Lung (tissue), 12 donors: ENCODE results near the gene NTN1. TPM values are rescaled to one million over a fixed set of nuclear protein-coding genes. Genes with fewer than 3 reads are reported as not detected.
A peak's percentile ranks its signal among the peaks of the same experiment; 100 is the strongest.

Experiments used
- ATAC-seq: fragments of 200-7000 bp; cut with Tn5 transposase; one replicate; pipeline ENCODE4 v1.9.1; 2020; ENCODE audit warnings: moderate number of reproducible peaks; ENCODE audit not compliant: insufficient read depth, low FRiP score
- DNase-seq, 3 donors: peaks; one replicate each; pipeline ENCODE4 v3.0.0-alpha.2; 2013 to 2017
- H3K27ac ChIP-seq, 2 donors: one replicate each; pipeline ENCODE4 v1.5.1; 2013; ENCODE audit warnings: mild to moderate bottlenecking in 2 of 2, moderate library complexity in 2 of 2, control low read depth in 1 of 2, inconsistent platforms in 1 of 2, low read depth in 1 of 2, low read length in 1 of 2
- H3K27me3 ChIP-seq, 3 donors: one replicate each; pipeline ENCODE4 v1.5.1; 2013; ENCODE audit warnings: low read length in 2 of 3; ENCODE audit not compliant: control insufficient read depth in 3 of 3, insufficient read depth in 3 of 3
- H3K36me3 ChIP-seq, 4 donors: one replicate each; pipeline ENCODE4 v1.5.1; 2013; ENCODE audit warnings: low read length in 4 of 4, mild to moderate bottlenecking in 1 of 4, moderate library complexity in 1 of 4; ENCODE audit not compliant: control insufficient read depth in 4 of 4, insufficient read depth in 4 of 4
- H3K4me1 ChIP-seq, 5 donors: one replicate each; pipeline ENCODE4 v1.5.1; 2013; ENCODE audit warnings: low read length in 5 of 5, mild to moderate bottlenecking in 2 of 5, moderate library complexity in 1 of 5; ENCODE audit not compliant: control insufficient read depth in 5 of 5, insufficient read depth in 5 of 5
- H3K4me3 ChIP-seq: one replicate; pipeline ENCODE4 v1.5.1; 2013; ENCODE audit warnings: mild to moderate bottlenecking, control low read depth, moderate library complexity
- H3K9ac ChIP-seq, 2 donors: one replicate each; pipeline ENCODE4 v1.5.1; 2013; ENCODE audit warnings: low read length in 2 of 2, control low read depth in 1 of 2; ENCODE audit not compliant: insufficient read depth in 1 of 2
- H3K9me3 ChIP-seq, 4 donors: one replicate each; pipeline ENCODE4 v1.5.1; 2013; ENCODE audit warnings: low read length in 3 of 4, mild to moderate bottlenecking in 1 of 4, moderate library complexity in 1 of 4; ENCODE audit not compliant: control insufficient read depth in 4 of 4, insufficient read depth in 3 of 4
- CTCF ChIP-seq: IDR thresholded peaks from 2 replicates; pipeline ENCODE4 v1.5.1; 2012; ENCODE audit warnings: mild to moderate bottlenecking; ENCODE audit errors: control extremely low read depth, extremely low read depth
- WGBS, 2 donors: extraction: QIAGEN DNeasy Blood & Tissue Kit; methylation state at CpG; one replicate each; pipeline ENCODE4 v1.1.7; 2013; 5-methylcytosine and 5-hydroxymethylcytosine counted together
- polyA plus RNA-seq, 2 donors: library from polyadenylated mRNA; stranded (reverse); fragments of 200-250 nt; gene quantifications; one replicate each; pipeline ENCODE4 v1.2.1, GENCODE V29; 2013
- total RNA-seq, 2 donors: library from RNA; depleted of rRNA in 1 of 2; stranded (reverse); fragments of >200 nt in 1 of 2; gene quantifications; one replicate each; pipeline ENCODE4 v1.2.1, GENCODE V29; 2014 to 2021
- donor health status: control.
- donor health status: control.
- donor health status: Bipolar disorder and iron deficiency.
- donor health status: healthy.
- donor health status: DM: yes; HTN: yes; CAD: no.

Gene NTN1
- total and polyA plus RNA-seq, 4 donors = 3.6 to 17.1 (median 7.8) TPM

- no peak overlapping the region for H3K27ac ChIP-seq
- ATAC-seq (no peak), DNase-seq (no peak)
- H3K36me3 ChIP-seq = no peaks in the 10 kb centered on the region
- WGBS, 2 donors = 90 to 92% methylated on average over 4 of the region's 4 CpGs
- H3K4me3 ChIP-seq = no peak overlapping the region
- peaks cover 0 to 3% (median 2%) of the 10 kb centered on the region in 4 donors for H3K9me3 ChIP-seq
- no peak for TF ChIP-seq CTCF
- no peaks in the 10 kb centered on the region for H3K27me3 ChIP-seq
- no peak overlapping the region for H3K9ac ChIP-seq
- H3K4me1 ChIP-seq = peaks cover 0 to 7% (median 0%) of the 10 kb centered on the region in 5 donors
Measured at GRCh38 chr17:9053406-9053805, 32.1 kb downstream of the NTN1 start.

GRCh38 chr17:9054126-9054975 lies 33.0 kb downstream of the NTN1 start:
- DNase-seq (peak in 1 of 3 donors; percentile 17), ATAC-seq (no peak)
- Histone ChIP-seq H3K27me3 (no peaks in the 10 kb centered on the region), H3K36me3 (no peaks in the 10 kb centered on the region), H3K9ac (no peak overlapping the region), H3K9me3 (peaks cover 0 to 3% (median 1%) of the 10 kb centered on the region in 4 donors), H3K27ac (no peak overlapping the region), H3K4me1 (peaks cover 0 to 7% (median 0%) of the 10 kb centered on the region in 5 donors), H3K4me3 (no peak overlapping the region)
- WGBS, 2 donors = 80 to 84% methylated on average over 27 of the region's 27 CpGs
- TF ChIP-seq CTCF = no peak

GRCh38 chr17:9055281-9055680 lies 34.0 kb downstream of the NTN1 start:
- no peak overlapping the region for H3K9ac ChIP-seq
- no peaks in the 10 kb centered on the region for H3K36me3 ChIP-seq
- H3K27me3 ChIP-seq = no peaks in the 10 kb centered on the region
- 86 to 94% methylated on average over 4 of the region's 4 CpGs for WGBS, 2 donors
- H3K4me3 ChIP-seq = no peak overlapping the region
- no peak for DNase-seq
- peaks cover 0 to 3% (median 1%) of the 10 kb centered on the region in 4 donors for H3K9me3 ChIP-seq
- no peak for ATAC-seq
- no peak for TF ChIP-seq CTCF
- peaks cover 0 to 7% (median 0%) of the 10 kb centered on the region in 5 donors for H3K4me1 ChIP-seq
- no peak overlapping the region for H3K27ac ChIP-seq
